Hippocampal formation (tissue), 2 donors: ENCODE measurements around the gene FCN2.

Source experiments
- DNase-seq, 2 donors: peaks; one replicate each; lab custom pipeline; 2025; lab: John Stamatoyannopoulos, UW

Gene FCN2

DNA sequence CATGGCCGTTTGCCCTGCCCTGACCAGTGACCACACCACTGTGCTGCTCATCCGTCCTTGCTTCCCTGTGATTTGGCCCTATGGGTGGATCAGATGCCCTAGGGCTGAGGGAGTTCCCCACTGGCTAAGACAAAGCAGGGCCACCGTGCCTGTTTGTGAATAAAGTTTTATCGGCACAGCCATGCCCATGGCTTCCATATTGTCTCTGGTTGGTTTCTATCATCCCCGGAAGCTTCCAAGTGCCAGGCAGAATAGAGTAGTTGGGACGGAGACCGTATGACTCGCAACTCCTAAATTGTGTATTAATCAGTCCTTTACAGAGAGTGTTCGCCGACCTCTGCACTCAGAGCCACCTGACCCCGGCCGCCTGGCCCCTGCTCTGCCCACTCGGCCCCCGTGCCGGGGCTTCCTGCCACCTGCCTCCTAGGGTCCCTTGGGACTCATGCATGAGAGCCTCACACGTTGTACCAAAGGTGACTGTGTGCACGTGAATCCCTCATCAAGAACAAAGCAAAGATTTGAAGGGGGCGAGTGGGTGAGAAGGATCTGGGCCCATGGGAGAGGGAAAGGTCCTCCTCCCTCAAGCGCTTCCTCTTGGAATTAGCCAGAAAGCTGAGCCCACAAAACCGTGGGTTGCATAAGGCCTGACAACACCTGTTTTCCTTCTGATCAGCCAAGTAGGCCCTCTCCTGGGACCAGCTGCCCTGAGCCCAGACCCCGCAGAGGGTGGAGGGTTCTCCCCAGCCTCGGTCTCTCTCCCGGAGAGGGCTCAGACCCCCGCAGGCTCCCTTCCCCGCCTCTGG, 11.7 kb upstream of the FCN2 start:
- DNase-seq, result no peak

DNA sequence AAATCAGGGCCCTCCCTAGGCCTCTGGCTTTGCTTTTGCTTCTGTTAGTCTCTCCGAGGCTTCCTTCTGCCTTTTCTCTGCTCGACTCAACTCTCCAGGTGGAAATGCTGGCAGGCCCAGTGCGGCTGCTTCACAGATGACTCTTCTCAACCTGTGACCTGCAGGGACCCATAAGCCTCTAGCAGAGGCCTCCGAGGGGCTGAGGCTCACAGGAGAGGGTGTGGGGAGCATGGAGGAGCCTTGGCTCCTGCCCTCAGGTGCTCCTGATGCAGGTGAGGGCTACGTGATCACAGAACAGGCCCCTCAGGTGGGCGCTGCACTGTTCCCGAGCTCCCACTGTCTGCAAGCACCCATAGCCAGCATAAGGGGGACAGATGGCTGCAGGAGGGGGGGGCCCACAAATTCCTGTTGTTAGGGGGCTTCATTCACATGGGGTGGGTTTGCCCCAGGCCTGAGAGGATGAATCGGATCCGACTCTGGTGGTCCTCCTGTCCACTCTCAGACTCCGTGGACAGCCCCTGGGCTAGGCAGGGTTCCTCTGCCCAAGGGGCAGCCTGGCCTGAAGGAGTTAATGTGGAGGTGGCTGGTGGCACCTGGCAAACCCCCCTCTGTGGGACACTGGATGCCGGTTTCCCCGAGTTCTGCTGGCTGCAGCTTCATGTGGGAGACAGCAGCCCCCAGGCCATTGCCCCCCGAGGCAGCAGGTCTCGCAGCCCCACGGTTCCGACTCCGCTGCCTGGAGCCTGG, 10.9 kb upstream of the FCN2 start:
- DNase-seq, result no peak

DNA sequence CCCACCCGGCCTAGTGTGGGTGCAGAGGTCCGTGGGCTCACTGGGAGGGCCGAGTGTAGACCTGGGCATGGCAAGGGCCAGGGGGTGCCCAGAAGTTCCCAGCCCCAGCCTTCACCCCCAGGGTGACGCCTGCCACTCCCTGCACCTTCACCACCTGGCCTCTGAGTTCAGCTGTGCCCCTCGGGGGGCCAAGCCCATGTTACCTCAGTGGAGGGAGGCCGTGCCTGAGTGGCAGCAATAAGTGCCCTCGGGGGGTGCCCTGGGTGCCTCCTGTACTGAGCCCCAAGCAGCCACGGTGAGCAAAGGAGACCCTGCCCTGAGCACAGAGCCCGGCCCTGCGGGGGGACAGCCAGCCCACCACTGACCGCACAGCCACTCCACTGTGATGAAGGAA, 10.3 kb upstream of the FCN2 start:
- DNase-seq, result no peak

DNA sequence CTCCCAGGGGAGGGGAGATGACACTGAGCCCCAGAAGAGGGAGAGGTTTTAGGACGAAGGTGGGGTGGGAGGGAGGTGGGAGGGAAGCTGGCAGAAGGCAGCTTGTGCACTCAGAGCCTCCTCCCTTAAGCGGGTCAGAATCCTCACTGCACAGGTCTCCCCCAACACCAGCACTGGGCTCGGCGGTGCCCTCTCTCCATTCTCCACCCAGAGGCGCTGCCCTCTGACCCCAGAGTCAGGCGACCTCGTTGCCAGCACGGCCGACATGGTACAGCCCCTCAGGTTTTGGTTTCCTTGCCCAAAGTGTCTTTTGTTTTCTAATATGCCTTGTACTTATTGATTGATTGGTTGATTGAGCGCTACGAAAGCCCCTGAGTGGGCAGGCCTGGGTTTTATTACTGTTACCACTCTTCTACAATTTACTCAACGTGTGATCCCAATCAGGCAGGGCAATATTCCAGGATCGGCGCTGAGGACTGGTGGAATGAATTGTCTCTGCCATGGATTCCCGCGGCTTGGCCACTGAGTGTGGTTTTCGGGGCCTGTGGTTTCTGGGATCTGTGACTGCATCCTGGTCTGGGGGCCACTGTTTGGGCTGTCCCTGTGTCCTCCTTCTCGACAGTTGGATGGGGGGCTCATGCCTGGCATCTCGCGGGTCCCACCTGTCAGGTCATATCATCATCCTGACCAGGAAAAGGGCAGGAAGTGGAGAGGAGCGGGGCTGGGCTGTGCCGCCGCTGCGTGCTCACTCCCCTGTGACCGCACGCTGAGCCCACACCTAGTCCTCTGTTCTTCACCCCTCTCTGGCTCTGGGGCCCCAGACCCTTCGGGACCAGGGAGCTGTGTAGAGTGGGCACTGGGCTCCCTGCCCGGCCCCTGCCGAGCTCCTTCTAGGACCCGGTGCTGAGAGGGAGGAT, 9.6 kb upstream of the FCN2 start:
- DNase-seq, result no peak

DNA sequence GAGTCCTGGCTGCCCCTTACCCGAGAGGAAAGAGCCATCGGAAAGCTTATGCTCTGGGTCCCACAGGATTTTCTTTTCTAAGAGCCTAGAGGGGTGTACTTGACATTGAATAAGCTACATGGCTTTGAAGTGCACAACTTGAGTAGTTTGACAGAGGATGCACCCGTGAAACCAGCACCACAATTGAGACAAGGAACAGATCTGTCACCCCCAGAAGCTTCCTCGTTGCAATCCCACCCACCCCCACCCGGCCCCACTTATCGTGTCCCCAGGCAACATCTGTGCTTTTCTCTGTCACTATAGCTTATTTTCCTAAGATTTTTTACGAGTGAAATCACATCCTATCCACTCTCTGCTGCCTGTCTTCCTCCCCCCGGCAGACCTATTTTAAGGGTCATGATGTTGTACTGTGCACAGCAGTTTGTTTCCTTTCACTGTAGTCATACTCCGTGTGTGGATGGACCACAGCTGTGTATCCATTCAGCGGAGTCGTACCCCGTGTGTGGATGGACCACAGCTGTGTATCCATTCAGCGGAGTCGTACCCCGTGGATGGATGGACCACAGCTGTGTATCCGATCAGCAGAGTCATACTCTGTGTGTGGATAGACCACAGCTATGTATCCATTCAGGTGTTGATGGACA, 8.8 kb upstream of the FCN2 start:
- no peak for DNase-seq

DNA sequence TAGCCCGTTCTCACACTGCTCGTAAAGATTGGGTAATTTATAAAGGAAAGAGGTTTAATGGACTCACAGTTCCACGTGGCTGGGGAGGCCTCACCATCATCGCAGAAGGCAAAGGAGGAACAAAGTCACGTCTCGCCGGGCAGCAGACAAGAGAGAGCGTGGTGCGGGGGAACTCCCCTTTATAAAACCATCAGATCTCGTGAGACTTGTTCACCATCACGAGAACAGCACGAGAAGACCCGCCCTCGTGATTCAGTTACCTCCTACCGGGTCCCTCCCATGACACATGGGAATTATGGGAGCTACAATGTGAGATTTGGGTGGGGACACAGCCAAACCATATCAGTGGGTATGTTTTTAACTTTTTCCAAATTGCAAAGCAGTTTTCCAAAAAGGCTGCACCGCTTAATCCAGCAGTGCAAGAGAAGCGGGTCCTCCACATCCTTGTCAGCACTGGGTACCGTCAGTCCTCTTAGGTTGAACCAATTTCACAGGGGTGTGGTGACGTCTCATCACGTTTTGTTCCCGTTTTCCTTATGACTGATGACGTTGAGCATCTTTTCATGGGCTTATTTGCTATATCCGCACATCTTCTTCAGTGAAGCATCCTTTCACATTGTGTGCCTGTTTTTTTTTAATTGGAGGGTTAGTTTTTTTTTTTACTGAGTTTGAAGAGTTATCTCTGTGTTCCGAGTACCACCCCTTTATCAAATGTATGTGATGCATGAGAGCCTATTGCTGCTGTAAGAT, 8.0 kb upstream of the FCN2 start:
- DNase-seq, result no peak

DNA sequence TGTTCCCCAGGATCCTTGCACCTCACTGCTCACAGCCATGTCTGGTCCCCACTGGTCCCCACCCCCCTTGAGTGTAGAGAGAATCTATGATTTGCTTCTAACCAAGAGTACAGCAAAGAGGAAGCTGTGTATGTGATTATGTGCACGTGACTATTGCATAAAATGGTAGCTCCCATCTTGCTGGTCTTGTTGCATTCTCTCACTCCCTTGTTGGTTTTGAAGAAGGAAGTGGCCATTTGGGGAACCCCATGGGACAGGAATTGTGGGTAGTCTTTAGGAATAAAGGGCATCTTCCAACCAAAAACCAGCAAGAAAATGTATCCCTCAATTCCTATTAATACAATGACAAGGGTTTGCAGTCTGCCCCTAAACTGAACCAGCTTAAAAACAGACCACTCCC, 5.2 kb upstream of the FCN2 start:
- no peak for DNase-seq

DNA sequence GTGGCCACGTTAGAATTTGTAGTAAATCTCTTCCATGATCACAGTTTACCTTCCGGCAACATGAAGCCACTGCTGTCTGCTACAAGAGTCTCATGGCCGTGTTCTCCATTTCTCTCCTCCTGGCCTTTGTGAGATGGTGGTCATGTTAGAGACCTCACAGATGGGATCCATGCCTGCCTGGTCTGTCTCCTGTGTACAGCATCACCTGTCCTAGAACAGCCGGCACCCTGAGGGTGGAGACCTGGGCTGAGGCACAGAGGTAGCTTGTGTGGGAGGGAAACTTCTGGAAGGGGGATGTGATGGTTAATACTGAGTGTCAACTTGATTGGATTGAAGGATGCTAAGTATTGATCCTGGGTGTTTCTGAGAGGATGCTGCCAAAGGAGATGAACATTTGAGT, 3.1 kb upstream of the FCN2 start:
- DNase-seq, result no peak

DNA sequence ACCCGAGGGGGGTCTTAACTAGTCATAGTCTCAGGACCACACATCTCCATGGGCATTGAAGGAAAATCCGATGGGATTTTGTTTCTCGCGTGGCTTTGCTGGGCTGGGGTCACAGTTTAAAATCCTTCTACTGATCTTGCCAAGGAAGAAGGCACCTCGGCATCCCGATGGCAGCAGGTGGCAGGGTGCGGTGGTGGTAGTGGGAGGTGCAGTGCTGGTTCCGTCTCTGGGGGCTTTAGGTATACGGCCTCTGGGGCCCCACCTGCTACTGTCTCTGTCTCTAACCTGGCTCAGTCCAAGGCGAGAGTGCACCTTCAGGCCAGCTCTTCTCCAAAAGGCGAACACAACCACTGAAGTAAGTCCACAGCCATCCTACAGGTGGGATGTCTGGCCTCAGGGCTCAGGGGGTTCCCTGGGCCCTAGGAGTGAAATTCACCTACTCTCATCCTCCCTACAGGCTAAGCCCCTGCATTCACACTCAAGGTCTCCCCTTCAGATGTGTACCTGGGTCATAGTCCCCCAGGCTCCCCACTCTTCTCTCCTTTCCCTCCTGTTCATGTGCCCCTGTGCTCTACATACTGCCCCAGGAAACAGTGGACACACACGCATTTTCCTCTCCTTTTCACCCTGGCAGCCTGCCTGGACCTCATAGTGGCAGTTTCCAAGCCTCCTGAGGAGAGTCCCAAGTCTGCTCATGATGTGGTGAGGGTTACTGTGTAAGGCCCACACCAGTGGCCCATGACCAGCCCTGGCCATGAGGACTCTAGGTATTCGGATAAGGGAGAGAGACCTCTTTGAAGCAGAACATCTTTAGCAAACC, 736 bp upstream of the FCN2 start:
- no peak for DNase-seq

DNA sequence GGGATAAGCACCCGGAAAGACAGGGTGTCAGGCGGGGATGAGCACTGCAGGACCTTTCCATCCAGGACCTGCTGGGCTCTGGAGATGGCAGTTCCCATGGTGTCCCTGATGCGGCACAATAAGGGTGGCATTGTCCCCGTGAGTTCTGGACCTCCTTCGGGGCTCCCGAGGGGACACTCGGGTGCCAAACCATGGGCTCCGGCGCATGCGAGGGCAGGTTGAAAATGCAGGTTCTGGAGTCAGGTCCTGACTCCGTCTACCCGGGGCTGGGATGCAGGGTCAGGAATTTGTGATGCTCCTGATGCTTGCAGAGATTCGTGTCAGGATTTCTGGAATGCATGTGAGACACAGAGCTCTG, 682 bp downstream of the FCN2 start:
- no peak for DNase-seq

DNA sequence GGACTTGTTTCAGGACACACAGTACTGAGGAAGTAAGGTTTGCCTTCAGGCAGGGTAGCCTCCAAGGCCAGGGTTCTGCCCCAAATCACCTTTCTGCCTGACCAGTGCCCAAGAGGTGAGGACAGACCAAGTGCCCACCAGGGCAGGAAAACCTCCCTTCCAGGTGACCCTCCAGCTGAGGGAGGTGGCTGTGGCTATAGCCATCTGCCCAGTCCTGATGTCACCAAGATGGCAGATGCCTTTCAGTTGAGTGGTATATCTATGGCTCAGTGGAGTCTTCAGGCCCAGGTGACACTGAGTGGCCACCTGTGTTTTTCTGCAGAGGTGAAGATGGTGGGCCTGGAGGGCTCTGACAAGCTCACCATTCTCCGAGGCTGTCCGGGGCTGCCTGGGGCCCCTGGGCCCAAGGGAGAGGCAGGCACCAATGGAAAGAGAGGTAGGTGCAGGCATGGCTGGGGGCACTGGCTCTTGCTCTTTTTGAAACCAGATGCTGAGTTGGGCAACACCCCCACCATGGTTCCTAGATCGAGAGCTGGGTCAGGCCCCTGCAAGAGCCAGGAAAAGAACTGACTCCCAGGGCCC, 1.7 kb downstream of the FCN2 start:
- DNase-seq, result no peak

DNA sequence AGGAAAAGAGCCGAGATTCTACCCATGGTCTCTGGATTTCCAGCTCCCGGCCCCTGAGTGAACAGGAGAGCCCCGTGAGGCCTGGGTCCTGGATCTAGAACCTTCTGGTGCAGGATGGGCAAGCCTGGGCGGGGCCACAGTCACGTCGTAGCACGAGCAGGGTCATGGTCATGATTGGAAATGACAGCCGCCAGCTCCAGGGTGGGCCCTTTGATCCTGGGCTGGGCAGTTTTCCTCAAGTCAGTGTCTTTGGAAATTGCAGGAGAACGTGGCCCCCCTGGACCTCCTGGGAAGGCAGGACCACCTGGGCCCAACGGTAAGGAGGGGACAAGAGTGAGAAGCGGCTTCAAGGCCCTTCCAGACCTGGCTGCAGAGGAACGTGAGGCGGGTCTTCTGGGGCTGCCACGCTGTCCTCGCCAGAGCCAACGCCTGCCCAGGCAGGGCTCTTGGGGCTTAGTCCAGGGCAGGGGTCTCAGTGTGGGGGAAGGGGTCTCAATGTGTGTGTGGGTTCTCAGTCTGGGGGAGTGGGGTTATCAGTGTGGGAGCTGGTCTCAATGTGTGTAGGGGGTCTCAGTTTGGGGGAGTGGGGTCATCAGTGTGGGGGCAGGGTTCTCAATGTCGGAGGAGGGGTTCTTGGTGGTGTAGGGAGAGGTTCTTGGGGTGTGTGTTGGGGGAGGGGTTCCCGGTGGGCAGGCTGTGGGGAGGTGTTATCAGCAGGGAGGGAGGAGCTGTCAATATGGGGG, 2.6 kb downstream of the FCN2 start:
- no peak for DNase-seq

DNA sequence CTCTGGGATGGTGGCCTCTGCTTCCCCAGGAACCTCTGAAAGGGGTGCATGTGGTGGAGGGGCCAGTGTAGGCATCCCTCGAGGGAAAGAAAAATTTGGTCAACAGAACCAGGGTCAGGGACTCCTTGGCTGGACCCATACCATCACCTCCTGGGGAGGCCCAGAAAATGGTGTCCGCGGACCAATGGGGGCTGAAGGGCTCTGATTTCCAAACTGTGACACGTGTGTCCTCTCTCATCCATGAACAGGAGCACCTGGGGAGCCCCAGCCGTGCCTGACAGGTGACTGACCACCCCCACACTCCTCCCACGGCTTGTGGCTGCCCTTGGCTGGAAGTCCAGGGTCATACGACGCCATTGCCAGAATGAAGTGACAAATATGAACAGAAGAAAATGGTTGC, 3.9 kb downstream of the FCN2 start:
- no peak for DNase-seq

DNA sequence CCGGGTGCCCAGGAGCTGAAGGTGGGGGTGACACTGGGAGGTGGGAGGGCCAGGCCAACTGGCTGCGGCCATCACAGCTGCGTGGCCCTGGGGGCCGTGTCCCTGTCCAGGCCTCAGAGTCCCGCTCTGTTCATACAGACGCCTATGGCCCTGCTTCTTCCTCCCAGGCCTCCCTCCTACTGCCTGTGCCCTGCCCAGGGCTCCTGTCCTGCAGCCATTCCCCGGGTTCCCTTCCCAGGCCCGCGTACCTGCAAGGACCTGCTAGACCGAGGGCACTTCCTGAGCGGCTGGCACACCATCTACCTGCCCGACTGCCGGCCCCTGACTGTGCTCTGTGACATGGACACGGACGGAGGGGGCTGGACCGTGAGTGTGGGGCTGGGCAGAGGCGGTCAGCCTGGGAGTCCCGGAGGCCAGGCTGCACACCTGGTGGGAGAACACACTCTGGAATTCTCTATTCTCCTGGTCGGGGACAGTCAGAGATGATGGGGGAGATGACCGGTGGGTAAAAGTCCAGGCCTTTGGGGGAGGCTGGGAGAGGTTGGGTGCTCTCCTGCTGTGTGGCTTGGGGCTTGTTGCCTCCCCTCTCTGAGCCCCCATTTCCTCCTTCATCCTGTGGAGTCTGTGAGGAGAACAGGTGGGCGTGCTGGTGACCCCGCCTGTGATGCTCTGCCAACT, 4.5 kb downstream of the FCN2 start:
- no peak for DNase-seq

DNA sequence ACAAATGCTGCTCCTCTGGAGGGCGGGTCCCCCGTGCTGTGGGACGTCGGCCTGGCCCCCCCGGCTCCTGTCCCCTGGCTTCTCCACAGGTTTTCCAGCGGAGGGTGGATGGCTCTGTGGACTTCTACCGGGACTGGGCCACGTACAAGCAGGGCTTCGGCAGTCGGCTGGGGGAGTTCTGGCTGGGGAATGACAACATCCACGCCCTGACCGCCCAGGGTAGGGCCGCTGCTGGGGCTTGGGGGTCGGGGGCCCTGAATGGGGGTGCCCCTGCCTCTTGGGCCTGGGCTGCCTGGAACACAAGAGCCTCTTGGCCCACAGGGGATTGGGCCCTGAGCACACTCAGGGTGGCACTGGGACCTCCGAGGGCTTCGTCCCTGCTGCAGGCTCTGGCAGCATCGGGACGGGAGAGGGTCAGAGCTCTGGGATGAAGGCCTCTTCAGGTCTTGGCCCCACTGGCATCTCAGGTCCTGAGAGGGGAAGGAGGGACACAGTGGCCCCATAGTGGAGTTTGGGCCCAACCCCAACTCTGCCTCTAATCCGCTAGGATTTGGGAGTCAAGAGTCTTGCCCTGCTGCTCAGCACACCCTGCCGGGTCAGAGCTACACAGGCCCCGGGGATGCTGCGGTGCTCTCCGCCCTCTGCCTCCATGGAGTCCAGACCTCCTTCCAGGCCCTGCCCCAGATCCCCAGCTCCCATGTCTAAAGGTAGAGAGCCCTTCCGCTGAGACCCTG, 5.2 kb downstream of the FCN2 start:
- no peak for DNase-seq

DNA sequence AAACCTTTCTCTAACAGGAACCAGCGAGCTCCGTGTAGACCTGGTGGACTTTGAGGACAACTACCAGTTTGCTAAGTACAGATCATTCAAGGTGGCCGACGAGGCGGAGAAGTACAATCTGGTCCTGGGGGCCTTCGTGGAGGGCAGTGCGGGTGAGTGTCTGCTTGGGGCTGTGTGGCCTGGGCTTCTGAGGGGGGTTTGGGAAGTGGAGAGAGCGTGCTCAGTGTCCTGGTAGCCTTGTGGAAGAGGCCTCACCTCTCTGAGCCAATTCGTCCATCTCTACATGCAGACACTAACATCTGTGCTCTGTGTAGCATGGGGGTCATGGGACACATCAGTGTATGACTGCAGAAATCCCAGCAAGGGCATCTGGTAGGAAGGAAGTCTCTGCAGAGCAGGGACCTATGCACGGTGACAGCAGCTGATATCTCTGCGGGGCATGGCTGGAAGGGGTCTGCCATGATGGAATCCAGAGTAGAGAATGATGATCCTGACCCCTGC, 5.9 kb downstream of the FCN2 start:
- DNase-seq, result no peak

DNA sequence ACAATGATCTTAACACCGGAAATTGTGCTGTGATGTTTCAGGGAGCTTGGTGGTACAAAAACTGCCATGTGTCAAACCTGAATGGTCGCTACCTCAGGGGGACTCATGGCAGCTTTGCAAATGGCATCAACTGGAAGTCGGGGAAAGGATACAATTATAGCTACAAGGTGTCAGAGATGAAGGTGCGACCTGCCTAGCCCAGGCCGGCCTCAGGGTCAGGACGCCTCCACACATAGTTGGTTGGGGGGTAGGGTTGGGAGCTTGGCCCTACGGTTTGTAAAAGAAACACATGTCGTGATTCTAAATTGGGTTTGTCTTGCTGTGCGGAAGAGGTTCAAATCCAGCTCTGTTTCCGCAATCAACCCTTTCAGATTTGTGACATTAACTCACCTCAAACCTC, 6.6 kb downstream of the FCN2 start:
- no peak for DNase-seq
